ENCODE results near the gene DR1. TPM values are rescaled to one million over a fixed set of nuclear protein-coding genes. Genes with fewer than 3 reads are reported as not detected.
"Not testable (repeated sequence)": the region's sequence is repeated elsewhere in the genome, so short reads cannot be mapped to it uniquely, and the experiment has no call there.

Gene DR1
- total RNA-seq, 1 donor from 2014 or later: 64.8 TPM

DNA sequence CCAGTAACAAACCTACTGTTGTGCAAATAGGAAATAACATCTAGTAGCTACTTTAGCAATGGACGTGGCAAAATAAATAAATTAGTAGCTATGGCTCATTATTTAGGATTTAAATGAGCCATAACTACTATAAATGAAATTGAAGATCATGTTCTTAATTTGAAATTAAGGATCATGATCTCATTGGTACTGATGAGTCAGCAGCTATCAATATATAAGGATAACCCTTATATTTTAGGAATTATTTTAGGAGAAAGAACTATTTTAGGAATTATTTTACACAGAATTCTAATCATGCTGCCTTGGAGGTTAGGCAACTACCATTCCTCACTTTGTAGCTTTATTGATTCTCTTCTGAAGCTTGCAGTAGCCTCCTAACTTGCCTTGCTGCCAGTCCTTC, 24.0 kb downstream of the DR1 start:
- DNase-seq (ENCODE audit: low read depth) (no peak), FAIRE-seq (no peak)
- H3K36me3 ChIP-seq (ENCODE audit: control insufficient read depth, insufficient read depth, low read length): peaks cover 4% of the 10 kb centered on the region
- H3K4me3 ChIP-seq (ENCODE audit: low read depth, low read length): no peak overlapping the region
- TF ChIP-seq, protein P1, sequence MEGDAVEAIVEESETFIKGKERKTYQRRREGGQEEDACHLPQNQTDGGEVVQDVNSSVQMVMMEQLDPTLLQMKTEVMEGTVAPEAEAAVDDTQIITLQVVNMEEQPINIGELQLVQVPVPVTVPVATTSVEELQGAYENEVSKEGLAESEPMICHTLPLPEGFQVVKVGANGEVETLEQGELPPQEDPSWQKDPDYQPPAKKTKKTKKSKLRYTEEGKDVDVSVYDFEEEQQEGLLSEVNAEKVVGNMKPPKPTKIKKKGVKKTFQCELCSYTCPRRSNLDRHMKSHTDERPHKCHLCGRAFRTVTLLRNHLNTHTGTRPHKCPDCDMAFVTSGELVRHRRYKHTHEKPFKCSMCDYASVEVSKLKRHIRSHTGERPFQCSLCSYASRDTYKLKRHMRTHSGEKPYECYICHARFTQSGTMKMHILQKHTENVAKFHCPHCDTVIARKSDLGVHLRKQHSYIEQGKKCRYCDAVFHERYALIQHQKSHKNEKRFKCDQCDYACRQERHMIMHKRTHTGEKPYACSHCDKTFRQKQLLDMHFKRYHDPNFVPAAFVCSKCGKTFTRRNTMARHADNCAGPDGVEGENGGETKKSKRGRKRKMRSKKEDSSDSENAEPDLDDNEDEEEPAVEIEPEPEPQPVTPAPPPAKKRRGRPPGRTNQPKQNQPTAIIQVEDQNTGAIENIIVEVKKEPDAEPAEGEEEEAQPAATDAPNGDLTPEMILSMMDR (IDR thresholded peaks at IDR 0.05; ENCODE audit: insufficient read depth, low read length, severe bottlenecking): no peak
- H3K27me3 ChIP-seq (ENCODE audit: control insufficient read depth, insufficient read depth, low read length): no peaks in the 10 kb centered on the region

DNA sequence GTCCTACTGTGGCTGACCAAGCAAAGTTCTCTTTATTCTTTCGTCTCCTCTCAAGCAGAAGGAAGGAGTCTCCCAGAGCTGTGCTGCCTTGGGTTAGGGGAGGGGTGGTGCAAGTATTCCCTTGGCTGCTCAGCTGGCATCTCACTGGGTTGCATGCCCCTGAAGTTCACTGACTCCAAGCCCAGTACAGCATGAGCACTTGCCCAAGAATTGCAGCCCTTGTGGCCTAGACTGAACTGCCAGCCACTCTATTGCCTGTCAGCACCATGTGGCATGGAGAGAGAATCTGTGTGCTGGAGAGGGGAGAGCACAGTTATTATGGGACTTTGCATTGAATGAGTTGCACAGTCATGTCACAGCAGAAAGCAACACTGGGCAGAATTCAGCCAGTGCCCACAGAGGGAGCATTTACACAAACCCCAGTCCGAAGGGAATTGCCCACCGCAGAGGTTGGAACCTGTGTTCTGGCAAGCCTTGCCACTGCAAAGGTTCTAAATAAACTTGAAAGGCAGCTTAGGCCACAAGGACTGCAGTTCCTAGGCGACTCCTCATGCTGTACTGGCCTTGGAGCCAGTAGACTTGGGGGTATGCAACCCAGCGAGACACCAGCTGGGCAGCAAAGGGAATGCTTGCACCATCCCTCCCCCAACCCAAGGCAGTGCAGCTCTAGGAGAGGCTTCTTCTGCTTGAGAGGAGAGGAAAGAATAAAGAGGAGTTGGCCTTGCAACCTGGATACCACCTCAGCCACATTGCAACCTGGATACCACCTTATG, 28.8 kb downstream of the DR1 start:
- no peak for FAIRE-seq
- no peak for DNase-seq (ENCODE audit: low read depth)

DNA sequence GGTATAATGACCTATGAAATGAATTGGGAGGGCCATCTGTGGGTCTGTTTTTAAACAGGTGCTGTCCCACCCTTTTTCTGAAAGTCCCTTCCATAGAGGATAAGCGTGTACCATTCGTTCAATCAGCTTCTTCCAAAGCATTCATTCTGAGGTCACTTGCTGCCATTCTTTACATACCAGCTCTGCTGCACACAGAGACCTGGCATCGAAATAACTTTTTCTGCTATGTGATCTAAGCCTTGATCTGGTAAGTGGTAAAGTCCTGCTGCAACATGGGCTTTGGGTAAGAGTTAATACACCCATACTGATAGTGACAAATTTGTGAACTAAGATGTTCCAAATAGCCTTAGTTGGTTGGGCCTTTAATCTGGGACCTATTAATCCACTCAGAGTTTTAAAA, 38.9 kb downstream of the DR1 start:
- Histone ChIP-seq H3K36me3 (ENCODE audit: control insufficient read depth, insufficient read depth, low read length) (no peaks in the 10 kb centered on the region), H3K27me3 (ENCODE audit: control insufficient read depth, insufficient read depth, low read length) (no peaks in the 10 kb centered on the region), H3K4me3 (ENCODE audit: low read depth, low read length) (no peak overlapping the region)
- DNase-seq (ENCODE audit: low read depth) (no peak), FAIRE-seq (no peak)
- TF ChIP-seq, protein P1 (IDR thresholded peaks at IDR 0.05; ENCODE audit: insufficient read depth, low read length, severe bottlenecking): no peak

More for the DNA sequence above, 28.8 kb downstream of the DR1 start:
- TF ChIP-seq, protein P1 (IDR thresholded peaks at IDR 0.05; ENCODE audit: insufficient read depth, low read length, severe bottlenecking): no peak
- H3K4me3 ChIP-seq (ENCODE audit: low read depth, low read length): no peak overlapping the region
- H3K27me3 ChIP-seq (ENCODE audit: control insufficient read depth, insufficient read depth, low read length): no peaks in the 10 kb centered on the region
- no peaks in the 10 kb centered on the region for H3K36me3 ChIP-seq (ENCODE audit: control insufficient read depth, insufficient read depth, low read length)

DNA sequence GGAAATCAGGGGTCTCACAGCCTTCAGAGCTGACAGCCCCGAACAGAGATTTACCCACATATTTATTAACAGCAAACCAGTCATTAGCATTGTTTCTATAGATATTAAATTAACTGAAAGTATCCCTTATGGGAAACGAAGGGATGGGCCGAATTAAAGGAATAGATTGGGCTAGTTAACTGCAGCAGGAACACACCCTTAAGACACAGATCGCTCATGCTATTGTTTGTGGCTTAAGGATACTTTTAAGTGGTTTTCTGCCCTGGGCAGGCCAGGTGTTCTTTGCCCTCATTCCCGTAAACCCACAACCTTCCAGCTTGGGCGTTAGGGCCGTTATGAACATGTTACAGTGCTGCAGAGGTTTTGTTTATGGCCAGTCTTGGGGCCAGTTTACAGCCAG, 40.6 kb downstream of the DR1 start:
- not testable (repeated sequence) for H3K36me3 ChIP-seq (ENCODE audit: control insufficient read depth, insufficient read depth, low read length); DNase-seq (ENCODE audit: low read depth); H3K4me3 ChIP-seq (ENCODE audit: low read depth, low read length); FAIRE-seq; H3K27me3 ChIP-seq (ENCODE audit: control insufficient read depth, insufficient read depth, low read length)

DNA sequence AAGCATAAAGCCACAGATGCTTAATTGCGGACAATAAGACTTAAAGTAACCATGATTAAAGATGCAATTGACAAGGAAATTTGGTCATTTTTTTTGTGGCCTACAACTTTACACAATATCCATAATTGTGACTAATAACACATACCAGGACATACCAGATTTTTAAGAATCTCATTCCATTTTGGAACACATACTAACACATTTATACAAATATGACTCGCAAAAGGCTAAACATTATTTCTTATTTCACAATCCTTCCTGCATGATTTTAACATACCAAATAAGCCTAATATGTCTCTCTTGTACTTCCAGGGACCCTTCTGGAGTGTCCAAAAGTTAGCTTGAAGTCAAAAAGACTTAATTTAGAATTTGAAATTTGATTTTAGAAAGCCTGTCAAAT, 48.8 kb downstream of the DR1 start:
- TF ChIP-seq, protein P1 (IDR thresholded peaks at IDR 0.05; ENCODE audit: insufficient read depth, low read length, severe bottlenecking): no peak
- DNase-seq (ENCODE audit: low read depth) (peak; percentile 47), FAIRE-seq (no peak)
- no peaks in the 10 kb centered on the region for H3K36me3 ChIP-seq (ENCODE audit: control insufficient read depth, insufficient read depth, low read length)
- no peak overlapping the region for H3K4me3 ChIP-seq (ENCODE audit: low read depth, low read length)
- no peaks in the 10 kb centered on the region for H3K27me3 ChIP-seq (ENCODE audit: control insufficient read depth, insufficient read depth, low read length)

DNA sequence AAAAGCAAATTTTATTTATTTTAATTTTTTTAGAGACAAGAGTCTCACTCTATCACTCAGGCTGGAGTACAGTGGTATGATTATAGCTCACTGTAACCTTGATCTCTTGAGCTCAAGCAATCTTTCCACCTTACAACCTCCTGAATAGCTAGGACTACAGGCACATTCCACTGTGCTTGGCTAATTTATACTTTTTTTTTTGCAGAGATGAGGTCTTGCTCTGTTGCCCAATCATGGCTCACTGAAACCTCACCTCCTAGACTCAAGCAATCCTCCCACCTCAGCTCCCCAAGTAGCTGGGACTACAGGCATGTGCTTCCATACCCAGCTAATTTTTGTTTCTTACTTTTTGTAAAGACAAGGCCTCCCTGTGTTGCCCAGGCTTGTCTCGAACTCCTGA, 49.5 kb downstream of the DR1 start:
- no peaks in the 10 kb centered on the region for H3K36me3 ChIP-seq (ENCODE audit: control insufficient read depth, insufficient read depth, low read length)
- FAIRE-seq (no peak), DNase-seq (ENCODE audit: low read depth) (peak; percentile 68)
- no peaks in the 10 kb centered on the region for H3K27me3 ChIP-seq (ENCODE audit: control insufficient read depth, insufficient read depth, low read length)
- TF ChIP-seq, protein P1 (IDR thresholded peaks at IDR 0.05; ENCODE audit: insufficient read depth, low read length, severe bottlenecking): no peak
- no peak overlapping the region for H3K4me3 ChIP-seq (ENCODE audit: low read depth, low read length)

Measured in bronchial epithelial cell (primary cell).